GM21423 (cell line): ENCODE results near the gene CYTH1.
"Not testable (repeated sequence)": the region's sequence is repeated elsewhere in the genome, so short reads cannot be mapped to it uniquely, and the experiment has no call there.

ENCODE experiments used
- ATAC-seq: cut with Tn5 transposase; IDR thresholded peaks from one replicate; pipeline ENCODE4 v1.9.1; 2021; ENCODE audit warnings: mild to moderate bottlenecking, moderate library complexity; ENCODE audit not compliant: unreplicated experiment

Gene CYTH1

DNA sequence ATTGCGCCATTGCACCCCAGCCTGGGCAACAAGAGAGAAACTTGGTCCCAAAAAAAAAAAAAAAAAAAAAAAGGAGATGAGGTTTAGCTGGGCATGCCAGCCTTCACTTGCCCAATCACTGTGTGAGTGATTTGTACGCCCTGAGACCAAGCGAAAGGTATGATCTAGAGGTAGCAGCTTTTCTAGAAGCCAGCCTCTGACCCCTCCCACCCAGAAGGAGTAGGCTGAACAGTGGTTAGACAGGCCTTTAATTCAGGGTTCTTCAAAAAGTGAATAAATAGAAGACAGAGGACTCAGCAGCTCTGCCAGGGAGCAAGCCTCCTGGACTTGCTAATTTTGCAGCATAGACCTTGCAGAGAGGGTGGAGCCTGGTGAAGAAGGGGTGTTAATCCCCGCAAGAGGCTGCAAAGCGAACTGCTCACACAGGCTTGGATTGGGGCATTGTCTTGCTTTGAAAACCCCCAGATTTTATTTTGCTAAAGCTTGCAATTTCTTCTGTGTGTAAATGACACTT, 7.1 kb upstream of the CYTH1 start:
- ATAC-seq, result no peak

- no peak for ATAC-seq
Observed at GRCh38 chr17:78788451-78788850, 6.4 kb upstream of the CYTH1 start.

DNA sequence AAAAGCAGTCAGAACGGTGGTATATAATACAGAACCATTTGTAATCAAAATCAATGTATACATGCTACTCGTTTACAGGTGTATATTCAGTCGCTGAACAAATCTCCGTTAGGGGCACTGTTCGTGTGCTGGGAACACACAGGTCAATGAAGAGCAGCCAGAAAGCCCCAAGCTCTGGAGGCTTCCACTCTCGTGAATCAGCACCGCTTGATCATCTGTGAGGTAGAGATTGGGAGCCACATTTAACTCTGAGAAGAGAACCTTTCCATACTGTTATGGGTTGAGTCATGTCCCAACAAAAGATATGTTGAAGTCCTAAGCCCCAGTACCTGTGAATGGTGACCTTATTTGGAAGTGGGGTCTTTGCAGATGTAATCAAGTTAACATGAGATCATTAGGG, 5.4 kb upstream of the CYTH1 start:
- no peak for ATAC-seq

DNA sequence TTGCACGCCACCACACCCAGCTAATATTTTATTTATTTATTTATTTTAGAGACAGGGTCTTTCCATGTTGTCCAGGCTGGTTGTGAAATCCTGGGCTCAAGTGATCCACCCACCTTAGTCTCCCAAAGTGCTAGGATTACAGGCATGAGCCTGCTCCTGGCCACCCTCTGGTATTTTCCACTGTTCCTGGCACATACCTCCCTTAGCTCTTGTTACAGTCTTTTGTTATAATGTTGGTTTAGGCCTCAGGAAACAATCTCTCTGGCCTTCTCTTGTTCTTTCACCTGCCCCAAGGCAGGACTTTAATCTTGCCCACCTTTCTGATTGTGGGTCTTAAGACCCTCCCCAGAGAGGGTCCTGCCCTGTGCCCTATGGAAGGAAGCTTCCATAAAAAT, 3.6 kb upstream of the CYTH1 start:
- no peak for ATAC-seq

- ATAC-seq, result no peak
Observed at GRCh38 chr17:78785011-78785662, 3.1 kb upstream of the CYTH1 start.

GRCh38 chr17:78784352-78784751, 2.3 kb upstream of the CYTH1 start:
- no peak for ATAC-seq

DNA sequence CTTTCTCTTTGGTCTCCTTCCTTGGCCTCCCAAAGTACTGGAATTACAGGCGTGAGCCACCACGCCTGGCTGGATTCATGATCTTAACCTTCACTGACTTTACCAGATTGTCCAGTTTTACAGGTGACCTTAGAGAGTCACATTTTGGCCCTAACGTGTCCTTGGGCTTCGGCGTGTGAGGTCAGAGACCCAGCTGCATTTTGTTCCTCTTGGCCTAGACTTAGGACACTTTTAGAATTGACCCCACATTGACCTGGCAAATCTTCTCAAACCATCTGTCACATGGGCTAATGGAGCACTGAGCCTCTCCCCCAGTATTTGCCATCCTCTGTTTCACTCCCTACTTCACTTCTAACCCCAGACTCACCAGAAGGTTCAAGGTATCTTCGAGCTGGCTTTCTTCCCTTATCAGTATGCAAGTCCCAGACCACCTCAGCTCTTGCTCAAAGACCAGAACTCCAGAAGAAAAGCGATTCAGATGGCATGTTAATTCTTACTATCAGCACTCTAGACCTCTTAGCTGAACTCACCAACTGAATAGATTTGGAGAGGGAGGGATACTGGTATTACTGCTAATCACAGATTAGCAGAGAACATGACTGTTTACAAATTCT, 1.7 kb upstream of the CYTH1 start:
- no peak for ATAC-seq

- ATAC-seq, result peak; percentile 8
Observed at GRCh38 chr17:78781104-78781892, 775 bp downstream of the CYTH1 start.

DNA sequence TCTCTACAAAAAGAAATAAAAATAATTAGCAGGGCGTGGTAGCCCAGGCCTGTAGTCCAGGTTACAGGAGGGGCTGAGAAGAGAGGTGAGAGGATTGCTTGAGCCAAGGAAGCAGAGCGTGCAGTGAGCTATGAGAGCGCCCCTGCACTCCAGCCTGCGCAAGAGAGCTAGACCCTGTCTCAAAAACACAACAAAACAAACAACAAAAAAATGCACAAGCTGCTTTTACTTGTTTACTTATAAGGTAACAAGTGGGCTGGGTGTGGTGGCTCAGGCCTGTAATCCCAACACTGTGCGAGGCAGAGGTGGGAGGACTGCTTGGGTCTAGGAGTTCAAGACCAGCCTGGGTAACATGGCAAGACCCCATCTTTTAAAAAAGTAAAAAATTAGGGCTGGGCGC, 1.7 kb downstream of the CYTH1 start:
- ATAC-seq, result no peak

DNA sequence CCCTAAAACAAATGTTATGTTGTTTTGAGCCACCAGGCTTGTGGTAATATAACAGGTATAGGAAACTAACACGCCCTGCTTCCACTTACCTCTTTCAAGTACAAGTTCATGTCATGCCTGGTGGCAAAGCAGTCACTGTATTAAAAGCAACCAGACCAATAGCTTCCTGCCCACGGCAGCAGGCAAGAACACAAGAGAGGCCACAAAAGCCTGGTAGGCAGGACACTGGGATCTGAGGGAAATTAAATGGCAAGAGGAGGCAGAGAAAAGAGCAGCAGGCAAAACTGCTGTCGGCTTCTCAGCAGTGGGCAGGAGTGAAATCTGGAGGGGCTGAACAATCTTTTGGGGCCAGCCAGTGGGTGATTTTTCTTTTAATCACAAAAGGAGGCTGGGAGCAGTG, 2.2 kb downstream of the CYTH1 start:
- ATAC-seq, result no peak

DNA sequence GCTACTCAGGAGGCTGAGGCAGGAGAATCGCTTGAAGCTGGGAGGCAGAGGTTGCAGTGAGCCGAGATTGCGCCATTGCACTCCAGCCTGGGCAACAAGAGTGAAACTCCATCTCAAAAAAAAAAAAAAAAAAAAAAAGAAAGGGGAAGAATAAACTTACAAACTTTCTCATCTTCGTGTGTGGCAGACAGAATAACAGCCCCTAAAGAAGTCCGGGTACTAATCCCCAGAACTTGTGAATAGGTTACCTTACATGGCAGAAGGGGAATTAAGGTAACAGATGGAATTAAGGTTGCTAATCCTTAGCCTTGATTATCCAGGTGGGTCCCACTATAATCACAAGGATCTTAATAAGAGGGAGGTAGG, 2.8 kb downstream of the CYTH1 start:
- not testable (repeated sequence) for ATAC-seq

GRCh38 chr17:78777881-78778280, 4.2 kb downstream of the CYTH1 start:
- ATAC-seq, result no peak

- peak; percentile 49 for ATAC-seq
Observed at GRCh38 chr17:78774956-78775571, 7.0 kb downstream of the CYTH1 start.

- ATAC-seq, result peak; percentile 8
Observed at GRCh38 chr17:78774453-78774852, 7.6 kb downstream of the CYTH1 start.

DNA sequence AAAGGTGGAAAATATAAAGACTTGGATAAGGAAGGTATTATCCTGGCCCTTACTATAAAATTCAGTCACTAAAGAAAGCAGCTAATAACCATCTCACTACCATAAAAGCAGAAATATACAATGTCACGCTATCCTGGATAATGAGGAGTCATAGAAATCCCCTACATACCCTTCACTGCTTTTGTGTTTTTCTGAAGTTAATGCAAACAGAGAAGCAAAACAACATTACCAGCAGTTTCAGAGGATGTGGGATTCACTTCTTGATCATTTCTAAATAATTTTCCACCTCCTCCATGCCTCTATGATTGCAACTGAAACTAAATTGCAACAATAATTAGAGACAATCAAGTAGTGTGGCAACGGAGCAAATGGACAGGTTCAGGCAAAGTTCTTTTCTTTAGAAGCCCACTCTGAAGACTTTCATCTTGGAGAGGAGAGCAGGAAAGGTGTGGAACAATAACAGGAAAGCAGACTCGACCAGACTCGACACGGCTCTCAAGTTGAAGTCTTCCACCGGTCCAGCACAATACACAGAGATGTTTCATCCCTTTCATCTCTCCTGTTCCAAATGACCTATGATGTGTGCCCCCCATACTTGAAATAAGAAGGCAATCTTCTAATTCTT, 10.2 kb downstream of the CYTH1 start:
- ATAC-seq, result no peak

DNA sequence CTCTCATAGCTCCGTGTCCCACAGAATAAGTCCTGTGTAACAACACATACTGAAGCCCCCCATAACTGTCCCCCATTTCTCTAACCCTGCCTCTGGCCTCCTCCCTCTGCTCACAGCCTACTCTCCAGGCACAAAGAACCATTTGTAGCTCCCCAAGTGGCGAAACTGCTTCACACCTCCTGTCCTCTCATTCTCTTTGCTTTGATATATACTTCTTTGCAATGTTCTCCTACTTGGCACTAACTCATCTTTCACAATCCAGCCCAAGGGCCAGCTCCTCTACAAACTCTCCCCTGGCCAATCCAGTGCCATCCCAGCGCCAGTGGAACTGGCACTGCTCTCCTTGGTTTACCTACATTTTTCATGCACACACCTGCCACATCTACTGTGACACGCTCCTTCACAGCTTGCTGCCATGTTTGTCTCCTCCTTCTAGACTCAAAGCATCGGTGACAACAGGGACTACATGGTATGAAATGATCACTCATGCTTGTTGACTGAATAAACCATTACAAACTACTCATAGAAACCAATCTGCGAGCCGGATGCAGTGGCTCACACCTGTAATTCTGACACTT, 12.8 kb downstream of the CYTH1 start:
- ATAC-seq, result no peak

DNA sequence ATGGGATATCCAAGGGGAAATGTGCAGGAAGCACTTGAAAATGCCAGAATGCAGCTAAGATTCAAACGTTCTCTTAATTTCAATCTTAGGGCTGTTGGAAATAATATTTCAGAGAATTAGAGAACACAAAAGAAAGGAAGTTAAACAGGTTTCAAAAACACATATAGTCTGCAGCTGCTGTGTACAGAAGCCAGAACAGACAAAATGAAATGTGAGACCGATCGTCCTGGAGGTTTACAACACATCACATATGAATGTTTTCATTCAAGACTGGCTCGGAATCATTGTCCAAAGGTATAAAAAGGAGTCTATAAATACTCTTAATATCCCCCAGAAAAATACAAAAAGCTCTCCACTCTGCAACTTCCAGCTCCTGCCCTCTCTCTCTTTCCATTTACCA, 14.3 kb downstream of the CYTH1 start:
- no peak for ATAC-seq

DNA sequence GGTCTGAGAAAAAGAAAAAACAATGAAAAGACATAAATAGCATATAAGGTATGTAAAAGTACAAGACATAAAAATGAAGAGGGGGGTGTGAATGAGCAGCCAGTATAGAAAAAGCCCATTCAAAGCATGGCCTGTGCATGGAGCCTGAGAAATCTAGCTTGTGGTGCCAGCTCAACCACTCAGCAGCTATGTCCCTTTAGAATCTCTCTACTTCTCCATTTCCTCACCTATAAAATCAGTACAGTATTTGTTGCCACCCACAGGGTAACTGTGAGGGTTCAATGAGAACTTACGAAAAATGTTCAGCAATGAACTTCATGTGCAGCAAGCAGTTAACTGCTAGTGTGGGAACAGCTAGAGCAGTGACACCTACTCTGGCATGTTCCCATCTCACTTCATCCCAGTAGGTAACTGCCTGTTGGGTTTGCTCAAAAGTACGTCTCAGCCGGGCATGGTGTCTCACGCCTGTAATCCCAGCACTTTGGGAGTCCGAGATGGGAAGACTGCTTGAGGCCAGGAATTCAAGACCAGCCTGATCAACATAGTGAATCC, 15.3 kb downstream of the CYTH1 start:
- no peak for ATAC-seq

GRCh38 chr17:78766225-78766624, 15.8 kb downstream of the CYTH1 start:
- ATAC-seq, result no peak

GRCh38 chr17:78765821-78766220, 16.3 kb downstream of the CYTH1 start:
- ATAC-seq, result no peak
